Fibroblast of lung (primary cell): ENCODE data around the gene SULT6B1.

Source experiments
- EZH2 ChIP-seq: IDR thresholded peaks from 2 replicates; pipeline ENCODE4 v1.5.1; 2012; ENCODE audit warnings: low read length, control low read depth, mild to moderate bottlenecking; ENCODE audit errors: missing control alignments
- TF ChIP-seq, protein P1 (sequence below), 2 donors: IDR thresholded peaks in 1 of 2; conservative IDR thresholded peaks in 1 of 2; 1 replicate in 1 of 2; 2 replicates in 1 of 2; pipeline ENCODE4 v1.5.1; 2011 to 2012; ENCODE audit warnings: low read length in 2 of 2, control low read depth in 1 of 2, inconsistent platforms in 1 of 2, low read depth in 1 of 2, mild to moderate bottlenecking in 1 of 2

DNA sequence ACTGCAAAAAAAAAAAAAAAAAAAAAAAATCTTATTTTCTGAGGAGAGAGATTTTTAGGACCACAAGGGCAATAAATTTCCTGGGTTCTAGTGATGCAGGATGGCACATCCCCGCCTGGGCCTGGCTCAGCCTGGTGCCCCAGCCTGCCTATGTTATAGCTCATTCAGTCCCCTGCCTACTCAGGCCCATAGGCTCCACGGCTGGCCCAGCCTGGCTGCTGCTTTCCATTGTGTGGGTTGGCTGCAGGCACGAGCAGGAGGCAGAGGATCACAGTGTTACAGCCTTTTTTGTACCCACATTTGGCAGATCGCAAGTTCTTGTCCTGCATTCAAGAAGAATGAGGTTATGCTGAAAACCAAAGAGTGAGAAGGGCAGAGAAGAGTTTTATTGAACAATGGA is 2.8 kb upstream of the SULT6B1 start:
- TF ChIP-seq, protein P1, sequence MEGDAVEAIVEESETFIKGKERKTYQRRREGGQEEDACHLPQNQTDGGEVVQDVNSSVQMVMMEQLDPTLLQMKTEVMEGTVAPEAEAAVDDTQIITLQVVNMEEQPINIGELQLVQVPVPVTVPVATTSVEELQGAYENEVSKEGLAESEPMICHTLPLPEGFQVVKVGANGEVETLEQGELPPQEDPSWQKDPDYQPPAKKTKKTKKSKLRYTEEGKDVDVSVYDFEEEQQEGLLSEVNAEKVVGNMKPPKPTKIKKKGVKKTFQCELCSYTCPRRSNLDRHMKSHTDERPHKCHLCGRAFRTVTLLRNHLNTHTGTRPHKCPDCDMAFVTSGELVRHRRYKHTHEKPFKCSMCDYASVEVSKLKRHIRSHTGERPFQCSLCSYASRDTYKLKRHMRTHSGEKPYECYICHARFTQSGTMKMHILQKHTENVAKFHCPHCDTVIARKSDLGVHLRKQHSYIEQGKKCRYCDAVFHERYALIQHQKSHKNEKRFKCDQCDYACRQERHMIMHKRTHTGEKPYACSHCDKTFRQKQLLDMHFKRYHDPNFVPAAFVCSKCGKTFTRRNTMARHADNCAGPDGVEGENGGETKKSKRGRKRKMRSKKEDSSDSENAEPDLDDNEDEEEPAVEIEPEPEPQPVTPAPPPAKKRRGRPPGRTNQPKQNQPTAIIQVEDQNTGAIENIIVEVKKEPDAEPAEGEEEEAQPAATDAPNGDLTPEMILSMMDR (conservative IDR thresholded peaks at IDR 0.05 in 1 of 2, IDR thresholded peaks at IDR 0.05 in 1 of 2; ENCODE audit: low read depth in 1 of 2, low read length in 2 of 2), result no peak
- TF ChIP-seq EZH2, result no peak
